ENCODE results near the gene MDM4.
A peak's percentile ranks its signal among the peaks of the same experiment; 100 is the strongest.
"Not testable (repeated sequence)": the region's sequence is repeated elsewhere in the genome, so short reads cannot be mapped to it uniquely, and the experiment has no call there.

Gene MDM4, protein sequence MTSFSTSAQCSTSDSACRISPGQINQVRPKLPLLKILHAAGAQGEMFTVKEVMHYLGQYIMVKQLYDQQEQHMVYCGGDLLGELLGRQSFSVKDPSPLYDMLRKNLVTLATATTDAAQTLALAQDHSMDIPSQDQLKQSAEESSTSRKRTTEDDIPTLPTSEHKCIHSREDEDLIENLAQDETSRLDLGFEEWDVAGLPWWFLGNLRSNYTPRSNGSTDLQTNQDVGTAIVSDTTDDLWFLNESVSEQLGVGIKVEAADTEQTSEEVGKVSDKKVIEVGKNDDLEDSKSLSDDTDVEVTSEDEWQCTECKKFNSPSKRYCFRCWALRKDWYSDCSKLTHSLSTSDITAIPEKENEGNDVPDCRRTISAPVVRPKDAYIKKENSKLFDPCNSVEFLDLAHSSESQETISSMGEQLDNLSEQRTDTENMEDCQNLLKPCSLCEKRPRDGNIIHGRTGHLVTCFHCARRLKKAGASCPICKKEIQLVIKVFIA

DNA sequence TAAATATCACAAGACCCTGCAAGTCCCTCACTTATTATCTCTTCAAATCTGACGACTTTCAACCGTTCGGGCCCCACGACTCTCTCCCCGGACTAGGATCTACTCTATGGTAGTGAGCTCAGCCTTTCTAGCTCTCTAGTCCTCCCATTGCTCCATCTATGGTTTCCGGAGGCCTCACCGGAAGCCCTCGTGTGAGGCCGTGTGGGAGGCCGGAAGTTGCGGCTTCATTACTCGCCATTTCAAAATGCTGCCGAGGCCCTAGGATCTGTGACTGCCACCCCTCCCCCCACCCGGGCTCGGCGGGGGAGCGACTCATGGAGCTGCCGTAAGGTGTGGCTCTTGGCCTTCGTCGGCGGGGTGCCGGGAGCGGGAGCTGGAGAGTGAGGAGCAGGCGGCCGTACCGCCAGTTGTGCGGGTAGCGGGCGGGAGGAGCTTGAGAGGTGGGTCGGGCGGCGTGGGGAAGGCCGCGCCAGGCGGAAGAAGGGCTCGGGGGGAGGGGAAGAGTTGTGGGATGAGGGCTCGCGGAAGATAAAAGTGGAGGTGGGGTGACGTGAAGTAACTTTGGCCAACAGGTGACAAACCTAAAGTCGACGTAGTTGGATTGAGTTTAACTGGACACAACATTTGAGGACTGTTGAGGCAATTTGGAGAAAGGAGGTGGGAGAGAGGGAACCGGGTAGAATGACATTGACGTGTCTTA is at the start of gene MDM4:
Gene MDM4 (plus strand): TSS at position 227 of the 700 bp plus-strand sequence. CDS start 9,113 bp downstream, outside the sequence.
- peak; percentile 97 for DNase-seq

DNA sequence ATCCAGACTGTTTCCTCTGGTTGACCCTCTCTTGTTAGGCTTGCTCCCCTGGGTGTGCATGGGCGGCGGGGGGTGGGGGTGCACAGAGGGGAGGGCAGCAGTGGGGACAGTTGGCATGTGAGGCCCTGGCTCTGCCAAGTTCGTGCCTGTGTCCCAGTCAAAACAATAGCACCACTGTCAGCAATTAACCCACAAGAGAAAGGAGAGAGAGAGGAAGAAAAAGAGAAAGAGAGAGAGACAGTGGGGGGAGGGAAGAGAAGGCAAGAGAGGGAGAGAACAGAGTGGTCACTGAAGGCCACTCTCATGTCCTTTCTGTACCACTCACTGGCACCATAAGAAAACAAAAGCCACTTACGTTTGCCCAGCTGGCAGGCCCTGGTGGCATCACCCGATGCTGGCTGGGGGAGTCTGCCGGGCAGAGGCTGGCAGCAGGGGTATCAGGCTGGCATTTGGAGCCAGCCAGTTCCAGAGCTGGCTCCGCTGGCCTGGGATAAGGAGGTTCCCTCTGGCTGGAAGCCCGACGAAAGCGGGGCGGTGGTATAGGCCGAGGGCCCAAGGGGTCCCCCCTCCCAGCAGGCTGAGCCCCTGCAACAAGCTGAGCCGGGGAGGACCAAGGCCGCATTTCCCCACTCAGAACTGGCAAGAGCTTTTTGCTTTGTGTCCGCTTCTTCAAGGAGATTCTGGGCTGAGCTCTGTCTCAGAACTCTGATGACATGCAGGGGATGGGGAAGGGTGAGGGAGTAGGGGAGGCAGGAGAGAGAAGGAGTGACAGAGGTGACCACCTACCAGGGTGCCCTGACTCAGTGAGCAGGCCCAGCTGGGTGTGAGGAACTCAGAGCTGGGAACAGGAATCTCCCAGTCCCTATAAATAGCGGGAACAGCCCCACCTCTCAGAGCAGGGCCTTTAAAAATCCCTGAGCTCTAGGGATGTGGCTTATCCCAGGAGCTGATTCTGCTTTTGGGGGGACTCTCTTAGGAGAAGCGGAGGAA is 49.5 kb upstream of the MDM4 start:
- no peak for DNase-seq

DNA sequence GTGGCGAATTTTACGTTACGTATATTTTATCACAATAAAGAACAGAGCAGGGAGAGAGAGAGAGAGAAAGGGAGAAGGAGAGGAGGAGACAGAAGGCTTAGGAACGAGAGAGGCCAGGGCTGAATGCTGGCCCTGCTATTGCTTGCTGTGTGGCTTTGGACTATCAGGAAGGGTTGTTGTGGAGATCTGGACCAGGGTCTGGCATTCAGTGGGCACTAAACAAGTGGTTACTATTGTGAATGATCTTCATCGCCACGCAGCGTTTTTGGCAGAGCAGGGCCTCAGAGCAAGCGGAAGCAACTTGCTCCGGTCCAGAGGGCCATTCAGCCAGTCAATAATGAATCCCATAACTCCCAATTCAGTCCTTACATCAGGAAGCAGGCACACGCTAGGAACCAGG is 48.0 kb upstream of the MDM4 start:
- DNase-seq = no peak

DNA sequence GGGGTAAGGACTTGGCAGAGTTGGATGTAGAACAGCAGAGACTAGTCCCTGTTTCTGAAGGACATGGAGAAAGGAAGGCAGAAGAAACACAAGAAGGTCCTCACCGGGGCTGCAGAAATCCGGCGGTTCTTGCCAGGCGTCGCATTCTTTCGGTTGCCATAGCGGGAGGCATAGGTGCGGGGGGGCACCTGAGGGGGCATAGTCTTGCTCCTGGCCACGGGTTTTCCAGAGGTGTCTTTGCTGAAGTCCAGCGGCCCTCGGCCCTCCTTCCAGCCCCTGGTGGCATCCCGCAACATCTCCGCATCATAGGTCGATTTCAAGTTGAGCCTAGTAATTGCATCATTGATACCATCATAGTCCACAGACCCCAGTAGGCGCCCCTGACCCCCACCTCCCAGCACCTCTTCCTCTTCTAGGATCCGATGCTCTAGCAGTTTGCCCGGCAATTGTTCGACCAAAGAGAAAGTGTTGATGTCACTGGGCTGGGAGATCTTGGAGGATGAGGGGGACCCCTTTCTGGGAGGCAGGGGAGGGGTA is 47.4 kb upstream of the MDM4 start:
- no peak for DNase-seq

DNA sequence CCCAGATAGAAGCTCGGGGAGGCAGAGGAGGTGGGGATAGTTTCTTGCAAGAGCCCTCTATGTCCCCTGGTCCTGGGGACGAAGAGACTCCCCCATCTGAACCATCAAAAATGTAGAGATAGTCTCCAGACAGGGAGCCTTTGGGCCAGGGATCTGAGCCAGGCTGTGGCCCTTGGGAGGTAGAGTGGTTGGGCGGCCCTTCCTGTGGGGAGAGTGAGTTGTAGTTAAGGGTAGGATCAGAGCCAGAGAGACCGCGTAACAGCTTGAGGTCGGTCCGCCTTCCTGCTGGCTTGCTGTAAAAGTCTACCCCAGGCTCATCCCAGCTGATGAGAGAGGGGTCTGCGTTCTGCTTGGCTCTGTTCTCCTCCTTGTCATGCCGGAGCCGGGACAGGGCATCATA is 46.9 kb upstream of the MDM4 start:
- no peak for DNase-seq

DNA sequence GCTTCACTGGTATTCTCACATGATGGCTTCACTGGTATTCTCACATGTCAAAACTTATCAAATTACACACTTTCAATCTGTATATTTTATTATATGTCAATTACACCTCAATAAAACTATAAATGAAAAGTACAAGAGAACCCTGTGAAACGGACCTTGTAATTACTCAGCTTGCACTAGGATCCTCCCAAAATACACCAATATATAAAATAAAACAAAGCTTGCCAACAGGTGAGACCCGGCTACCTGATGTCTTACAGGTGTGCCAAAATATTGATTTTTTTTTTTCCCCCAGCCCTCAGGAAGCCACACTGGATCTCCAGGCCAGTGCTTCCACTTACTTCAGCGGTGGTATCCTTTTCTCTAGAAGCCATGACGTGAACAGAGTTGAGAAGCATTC is 44.5 kb upstream of the MDM4 start:
- no peak for DNase-seq

DNA sequence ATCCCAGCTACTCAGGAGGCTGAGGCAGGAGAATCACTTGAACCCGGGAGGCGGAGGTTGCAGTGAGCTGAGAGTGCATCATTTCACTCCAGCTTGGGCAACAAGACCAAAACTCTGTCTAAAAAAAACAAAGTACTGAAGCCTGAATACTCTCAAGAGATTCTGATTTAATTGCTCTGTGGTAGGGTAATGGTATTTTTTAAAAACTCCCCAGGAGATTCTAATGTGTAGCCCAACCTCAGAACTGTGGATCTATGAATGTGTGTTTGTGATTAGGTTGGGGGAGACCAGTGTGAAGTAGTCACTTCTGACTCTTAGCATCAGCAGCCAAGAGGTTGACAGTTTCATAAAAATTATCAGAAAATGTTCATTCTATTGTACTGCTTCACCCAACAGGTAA is 43.5 kb upstream of the MDM4 start:
- DNase-seq = no peak

DNA sequence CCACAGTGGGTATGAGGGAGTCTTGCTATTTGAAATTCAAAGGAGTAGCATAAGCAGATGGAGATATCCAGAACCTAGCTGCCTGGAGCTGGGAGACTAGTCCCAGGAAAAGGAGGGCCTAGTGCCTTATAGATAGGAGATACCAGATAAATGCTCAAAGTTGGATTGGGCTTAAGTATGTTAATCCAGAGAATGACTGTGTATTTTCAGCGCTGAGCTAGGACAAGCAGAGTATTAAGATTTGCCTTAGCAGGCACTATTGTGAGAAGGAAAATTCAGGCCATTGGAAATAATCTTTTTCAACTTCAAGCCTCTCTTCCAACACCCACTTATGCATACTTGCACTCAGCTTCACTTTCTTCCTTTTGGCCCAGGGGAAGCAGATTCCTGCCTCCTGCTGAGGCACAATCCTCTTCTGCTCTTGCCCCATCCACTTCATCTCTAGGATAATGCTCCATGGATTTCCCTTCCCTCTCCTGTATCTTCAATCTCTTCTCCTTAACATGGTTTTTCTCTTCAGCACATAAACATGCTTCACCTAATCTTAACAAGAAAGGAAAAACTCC is 42.7 kb upstream of the MDM4 start:
- no peak for DNase-seq

DNA sequence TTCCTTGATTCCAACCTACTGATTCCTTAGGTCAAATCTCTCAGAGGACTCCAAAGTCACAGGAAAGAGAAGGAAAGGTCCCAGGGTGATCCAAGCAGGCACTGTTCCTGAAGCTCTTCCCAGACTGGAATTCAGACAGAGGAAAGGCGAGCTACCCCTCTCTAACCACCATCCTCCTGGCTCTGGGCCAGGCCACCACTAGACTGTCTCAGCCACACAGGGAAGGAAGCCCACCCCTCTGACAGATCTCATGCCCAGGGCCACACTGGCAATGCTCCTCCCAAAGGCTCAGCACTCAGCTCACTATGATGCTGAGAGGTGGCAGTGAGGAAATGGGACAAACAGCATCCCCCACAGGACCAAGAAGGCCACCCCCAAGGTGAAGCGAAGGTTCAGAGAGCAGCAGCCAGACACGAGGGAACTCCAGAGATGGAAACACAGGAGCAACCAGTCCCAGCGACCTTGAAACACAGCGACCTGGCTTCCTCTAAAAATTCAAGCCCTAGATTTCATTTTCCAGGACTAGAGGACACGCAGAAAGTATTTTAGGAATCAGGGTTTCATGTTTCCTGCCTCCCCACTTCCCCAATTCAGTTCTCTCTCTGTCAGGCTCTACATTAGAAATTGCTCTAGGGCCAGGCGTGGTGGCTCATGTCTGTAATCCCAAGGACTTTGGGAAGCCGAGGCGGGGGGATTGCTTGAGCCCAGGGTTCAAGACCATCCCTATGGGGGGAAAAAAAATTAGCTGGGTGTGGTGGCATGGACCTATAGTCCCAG is 40.4 kb upstream of the MDM4 start:
- no peak for DNase-seq

DNA sequence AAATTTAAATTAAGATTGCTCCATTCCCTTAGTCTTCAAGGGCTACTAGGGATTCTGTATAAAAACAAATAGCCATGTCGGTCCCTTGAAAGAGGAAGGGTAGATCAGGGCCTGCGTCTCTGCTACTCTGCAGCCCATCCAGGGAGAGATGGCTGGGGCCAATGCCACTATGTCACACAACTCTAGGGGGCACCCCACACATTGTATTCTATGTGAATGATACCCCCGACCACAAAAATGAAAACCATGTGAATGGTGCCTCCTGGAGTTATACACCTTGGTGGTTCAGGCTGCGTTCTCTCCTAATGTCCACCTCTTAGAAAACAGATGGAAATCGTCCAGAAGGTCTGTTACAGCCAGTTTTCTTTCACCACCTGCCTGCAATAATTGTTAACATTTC is 39.6 kb upstream of the MDM4 start:
- no peak for DNase-seq

DNA sequence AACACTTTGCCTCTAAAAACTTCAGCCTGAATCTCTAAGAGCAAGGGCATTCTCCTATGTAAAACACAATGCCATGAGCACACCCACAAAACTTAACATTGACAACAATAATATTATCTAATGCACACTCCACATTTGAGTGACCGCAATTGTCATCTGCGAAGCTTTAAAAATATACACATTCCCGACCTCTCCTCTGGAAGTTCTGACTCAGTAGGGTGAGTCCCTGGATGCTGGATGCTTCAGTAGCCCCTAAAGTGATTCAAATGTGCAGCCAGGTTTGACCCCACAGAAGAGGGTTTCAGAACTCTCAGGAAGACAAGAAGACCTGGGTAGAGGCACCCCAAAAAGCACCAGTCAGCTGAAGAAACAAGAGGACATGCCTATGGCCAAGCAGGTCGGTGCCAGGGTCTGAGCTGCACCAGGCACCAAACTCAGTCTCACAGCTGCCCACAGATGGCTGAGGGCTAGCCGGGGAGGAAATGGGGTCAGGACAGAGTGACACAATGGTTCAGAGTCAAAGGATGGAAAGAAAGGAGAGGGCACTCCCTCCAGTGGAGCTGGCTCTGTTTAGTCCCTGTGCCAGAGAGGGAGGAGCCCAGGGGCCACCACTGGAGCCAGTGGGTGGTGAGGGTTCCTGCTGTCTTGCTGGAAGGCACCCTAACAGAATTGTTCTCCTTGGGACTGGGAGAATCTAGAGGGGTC is 39.0 kb upstream of the MDM4 start:
- DNase-seq = no peak

DNA sequence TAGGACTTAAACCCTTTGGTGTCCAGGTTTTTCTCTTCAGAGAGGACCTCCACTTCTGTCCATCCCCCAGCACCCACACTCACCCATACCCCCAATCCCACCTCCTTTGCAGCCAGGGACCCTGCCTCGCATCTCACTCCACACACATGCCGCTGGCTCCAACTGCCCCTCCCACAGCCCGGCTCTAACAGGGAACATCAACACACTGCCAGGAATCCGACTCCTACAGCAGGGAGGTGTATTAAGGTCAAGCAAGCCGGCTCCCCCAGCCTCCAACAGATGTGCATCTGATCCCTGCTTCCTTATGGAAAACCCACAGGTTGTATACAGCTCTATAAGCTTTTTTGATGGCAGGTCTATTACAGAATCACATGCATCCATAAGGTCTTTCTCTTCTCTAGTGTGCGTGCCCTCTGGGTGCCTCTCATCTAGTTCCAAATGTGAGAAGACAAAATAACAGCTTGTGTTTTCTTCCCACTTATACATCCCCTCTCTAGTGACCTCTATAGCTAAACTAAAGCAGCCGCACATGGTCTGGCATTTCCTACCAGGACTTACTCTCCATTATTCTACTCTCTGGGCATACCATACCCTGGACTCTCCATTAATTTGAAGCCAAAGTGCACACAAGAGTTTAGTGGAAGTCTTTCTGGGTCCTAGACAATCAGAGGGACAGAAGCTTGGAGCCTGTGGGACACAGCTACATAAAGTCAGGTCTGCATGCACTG is 37.9 kb upstream of the MDM4 start:
- no peak for DNase-seq

DNA sequence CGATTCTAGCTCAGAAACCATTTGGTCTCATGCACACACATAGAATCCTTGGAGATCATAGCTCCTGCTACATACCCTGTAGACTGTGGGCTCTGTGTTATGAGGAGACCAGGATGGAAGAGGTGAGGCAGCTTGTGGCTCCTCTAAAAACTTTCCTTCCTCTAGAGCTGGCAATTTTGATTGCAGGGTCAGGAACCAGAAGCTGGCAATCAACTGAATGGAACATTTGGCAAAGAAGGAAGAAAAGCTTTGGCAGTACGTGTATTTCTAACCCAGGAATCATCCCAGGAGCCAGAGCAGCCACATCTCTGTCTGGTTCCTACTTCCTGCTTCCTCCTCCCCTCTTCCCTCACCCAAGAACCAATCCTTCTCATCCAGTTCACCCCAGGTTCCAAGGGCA is 37.3 kb upstream of the MDM4 start:
- no peak for DNase-seq

DNA sequence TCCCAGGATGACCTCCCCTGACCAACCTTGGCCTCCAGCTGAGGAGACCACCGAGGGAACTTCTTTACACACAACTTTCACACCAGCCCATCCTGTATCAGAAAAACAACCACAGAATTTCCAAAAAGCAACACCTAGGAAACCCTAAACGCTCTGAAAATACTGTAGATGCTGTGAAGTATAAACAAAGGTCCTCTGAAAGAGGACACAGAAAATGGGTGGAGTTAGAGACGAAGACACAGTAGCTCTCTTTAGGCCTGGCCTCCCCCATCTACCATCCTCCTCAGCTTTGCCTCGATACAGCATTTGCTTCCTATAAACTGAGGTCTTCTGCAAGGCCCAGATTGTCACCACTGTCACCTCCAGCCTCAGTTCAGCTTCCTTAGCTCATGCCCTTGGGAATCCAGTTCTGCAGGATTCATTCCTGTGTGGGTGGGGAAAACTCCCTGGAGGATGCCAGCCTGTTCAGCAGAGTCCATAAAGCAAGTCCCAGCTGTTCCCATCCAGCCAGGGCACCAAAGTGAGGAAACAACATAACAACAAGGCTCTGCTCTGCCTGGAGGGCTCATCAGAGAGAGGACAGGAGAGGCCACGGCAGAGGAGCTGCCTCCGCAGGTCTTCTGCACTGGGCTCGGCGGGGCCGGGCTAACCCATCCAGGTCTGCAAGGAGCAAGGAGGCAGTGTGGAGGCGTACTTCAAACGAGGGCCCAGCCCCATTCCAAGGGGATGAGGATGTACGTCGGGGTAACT is 36.6 kb upstream of the MDM4 start:
- DNase-seq = peak; percentile 73

DNA sequence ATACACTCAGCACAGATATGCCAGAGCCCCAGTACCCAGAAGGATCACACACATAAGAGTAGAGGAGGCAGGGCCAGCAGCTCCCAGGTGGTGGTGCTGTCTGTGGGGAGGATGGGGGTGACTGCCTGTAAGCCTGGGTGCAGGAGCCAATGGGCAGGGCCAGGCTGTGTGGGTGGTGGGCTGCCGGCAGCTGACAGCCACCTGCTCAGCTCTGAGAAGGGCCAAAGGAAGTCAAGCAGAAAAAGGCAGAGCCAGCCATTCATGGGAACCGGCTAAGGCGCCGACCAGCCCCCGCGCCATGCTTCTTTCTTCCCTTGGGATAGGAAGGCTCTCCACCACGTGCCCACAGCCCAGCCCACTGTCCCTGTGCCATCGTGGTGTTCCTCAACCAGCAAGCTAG is 35.7 kb upstream of the MDM4 start:
- DNase-seq = no peak

DNA sequence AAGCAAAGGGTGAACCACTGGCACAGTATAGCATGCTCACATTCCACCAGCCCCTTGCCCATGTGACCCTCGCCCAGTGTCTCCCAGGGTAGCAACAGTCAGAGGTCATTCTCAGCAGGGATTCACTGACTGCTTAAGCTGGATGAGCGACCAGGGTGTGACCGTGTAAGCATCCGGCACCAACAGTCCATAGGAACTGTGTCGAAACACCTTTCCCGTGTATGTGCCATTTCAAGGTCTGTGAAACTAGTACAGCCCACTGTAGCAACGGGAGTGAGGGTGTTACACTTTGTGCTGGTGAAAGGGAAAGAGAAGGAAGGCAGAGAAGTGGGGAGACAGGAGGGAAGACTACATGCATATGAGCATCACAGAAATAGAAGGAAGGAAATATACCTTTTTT is 32.4 kb upstream of the MDM4 start:
- no peak for DNase-seq

DNA sequence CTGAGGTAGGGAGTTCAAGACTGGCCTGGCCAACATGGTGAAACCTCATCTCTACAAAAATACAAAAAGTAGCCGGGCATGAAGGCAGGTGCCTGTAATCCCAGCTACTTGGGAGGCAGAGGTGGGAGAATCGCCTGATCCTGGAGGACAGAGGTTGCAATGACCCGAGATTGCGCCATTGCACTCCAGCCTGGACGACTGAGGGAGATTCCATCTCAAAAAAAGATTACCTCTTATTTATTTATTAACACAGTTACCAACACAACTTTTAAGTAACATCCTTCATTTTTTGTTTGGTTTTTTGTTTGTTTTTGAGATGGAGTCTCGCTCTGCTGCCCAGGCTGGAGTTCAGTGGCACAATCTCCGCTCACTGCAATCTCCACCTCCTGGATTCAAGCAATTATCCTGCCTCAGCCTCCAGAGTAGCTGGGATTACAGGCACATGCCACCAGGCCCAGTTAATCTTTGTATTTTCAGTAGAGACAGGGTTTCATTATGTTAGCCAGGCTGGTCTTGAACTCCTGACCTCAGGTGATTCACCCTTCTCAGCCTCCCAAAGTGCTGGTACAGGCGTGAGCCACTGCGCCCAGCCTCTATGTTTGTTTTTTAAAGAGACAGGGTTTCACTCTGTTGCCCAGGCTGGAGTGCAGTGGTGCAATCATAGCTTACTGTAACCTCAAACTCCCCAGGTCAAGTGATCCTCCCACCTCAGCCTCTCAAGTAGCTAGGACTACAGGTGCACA is 29.5 kb upstream of the MDM4 start:
- not testable (repeated sequence) for DNase-seq

DNA sequence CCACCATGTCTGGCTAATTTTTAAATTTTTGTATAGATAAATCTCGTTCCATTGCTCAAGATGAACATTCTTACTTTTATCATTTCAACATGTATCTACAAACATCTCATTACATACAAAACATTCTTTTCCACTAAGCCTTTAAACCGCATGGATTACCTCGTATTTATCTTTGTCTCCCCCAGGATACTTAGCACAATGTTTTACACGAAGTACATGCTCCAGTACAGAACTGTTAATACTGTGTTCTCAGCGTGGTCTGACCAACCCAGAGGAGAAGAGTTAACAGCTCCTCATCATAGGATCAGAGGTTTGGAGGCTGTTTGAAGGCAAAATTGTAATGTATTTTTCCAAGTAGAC is 29.0 kb upstream of the MDM4 start:
- no peak for DNase-seq

DNA sequence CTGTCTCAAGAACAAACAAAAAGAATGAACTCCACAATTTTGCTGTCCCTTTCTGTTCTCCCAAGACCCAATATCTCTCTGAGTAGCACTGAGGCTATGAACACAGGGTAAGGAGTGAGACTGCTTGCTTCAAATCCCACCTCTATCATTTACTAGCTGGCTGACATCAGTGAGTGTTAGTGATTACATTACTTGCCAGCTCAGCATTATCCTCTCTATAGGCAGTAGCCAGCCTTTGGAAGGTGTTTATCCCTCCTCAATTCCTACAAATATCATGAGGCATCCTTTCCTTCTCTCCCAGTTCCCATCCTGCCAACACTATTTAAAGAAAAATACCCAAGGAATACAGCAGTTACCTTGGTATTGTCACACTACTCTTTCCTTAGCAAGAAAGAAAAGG is 24.6 kb upstream of the MDM4 start:
- no peak for DNase-seq
